ENCODE results near the gene ADORA1.

Gene ADORA1

DNA sequence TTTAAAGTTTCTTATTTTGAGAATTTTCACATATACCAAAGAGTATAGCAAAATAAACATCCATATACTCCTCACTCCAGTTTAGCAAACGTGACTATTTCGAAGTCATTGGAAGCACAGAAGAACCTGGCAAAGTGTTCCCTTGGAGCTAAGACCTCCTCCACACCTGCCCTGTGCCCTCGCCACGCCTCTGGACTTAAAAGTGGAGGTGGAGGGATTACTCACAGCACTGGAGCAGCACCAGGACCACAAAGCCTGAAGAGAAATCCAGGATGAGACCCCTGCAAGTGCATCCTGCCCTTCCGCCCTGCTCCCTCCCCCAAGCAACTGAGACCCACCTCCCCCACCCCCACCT, 58.5 kb downstream of the ADORA1 start:
- no peak overlapping the region for H3K4me3 ChIP-seq (ENCODE audit: low read depth, low read length)
- TF ChIP-seq, protein P1, sequence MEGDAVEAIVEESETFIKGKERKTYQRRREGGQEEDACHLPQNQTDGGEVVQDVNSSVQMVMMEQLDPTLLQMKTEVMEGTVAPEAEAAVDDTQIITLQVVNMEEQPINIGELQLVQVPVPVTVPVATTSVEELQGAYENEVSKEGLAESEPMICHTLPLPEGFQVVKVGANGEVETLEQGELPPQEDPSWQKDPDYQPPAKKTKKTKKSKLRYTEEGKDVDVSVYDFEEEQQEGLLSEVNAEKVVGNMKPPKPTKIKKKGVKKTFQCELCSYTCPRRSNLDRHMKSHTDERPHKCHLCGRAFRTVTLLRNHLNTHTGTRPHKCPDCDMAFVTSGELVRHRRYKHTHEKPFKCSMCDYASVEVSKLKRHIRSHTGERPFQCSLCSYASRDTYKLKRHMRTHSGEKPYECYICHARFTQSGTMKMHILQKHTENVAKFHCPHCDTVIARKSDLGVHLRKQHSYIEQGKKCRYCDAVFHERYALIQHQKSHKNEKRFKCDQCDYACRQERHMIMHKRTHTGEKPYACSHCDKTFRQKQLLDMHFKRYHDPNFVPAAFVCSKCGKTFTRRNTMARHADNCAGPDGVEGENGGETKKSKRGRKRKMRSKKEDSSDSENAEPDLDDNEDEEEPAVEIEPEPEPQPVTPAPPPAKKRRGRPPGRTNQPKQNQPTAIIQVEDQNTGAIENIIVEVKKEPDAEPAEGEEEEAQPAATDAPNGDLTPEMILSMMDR (IDR thresholded peaks at IDR 0.05; ENCODE audit: control insufficient read depth, extremely low read depth, insufficient read depth): no peak
- DNase-seq (ENCODE audit: low read depth): no peak

DNA sequence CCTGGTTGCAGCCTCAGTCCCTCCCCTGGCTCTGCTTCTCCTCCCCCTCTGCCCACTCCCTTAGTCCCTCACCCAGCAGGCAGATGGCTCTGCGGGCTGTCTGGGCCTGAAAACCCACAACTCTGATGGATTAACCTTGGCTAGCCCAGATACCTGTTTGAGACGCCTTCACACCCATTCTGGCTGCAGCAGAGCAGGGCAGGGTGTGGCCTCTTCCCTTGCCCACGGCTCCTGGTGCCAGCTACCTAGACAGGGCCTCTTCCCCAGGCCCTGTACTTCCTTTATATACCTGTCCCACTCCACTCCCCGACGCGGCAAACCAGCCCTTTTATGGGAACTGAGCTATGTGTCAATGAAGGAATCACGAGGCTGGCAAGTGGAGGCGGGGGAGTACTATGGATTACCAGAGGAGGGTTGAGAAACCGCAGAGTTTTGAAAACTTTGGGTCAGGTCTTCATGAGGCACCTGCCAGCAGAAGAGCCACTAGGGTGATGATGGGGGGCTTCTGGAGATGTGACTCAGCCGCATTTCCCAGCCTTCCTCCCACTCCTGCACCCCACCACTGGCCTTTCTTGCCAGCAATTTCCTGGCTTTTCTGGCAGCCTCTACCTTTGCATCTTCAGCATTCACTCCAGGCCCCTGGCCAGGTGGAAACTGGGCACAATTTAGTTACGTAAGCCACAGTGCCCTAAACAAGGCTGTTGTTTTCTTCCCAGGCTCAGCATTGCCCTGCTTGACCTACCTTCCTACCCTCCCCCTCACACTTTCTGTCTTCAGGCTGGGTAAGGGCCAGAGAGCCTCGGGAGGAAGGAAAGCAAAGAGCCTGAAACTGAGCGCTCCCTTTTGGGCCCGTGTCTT, 59.1 kb downstream of the ADORA1 start, which contains the start of gene CHI3L1:
CHI3L1 (minus strand) TSS at position 259 of the 858 bp plus-strand sequence; CDS start at position 178, 81 bp downstream.
- TF ChIP-seq, protein P1 (IDR thresholded peaks at IDR 0.05; ENCODE audit: control insufficient read depth, extremely low read depth, insufficient read depth): no peak
- DNase-seq (ENCODE audit: low read depth): no peak
- H3K4me3 ChIP-seq (ENCODE audit: low read depth, low read length): no peak within 1 kb of the TSS

DNA sequence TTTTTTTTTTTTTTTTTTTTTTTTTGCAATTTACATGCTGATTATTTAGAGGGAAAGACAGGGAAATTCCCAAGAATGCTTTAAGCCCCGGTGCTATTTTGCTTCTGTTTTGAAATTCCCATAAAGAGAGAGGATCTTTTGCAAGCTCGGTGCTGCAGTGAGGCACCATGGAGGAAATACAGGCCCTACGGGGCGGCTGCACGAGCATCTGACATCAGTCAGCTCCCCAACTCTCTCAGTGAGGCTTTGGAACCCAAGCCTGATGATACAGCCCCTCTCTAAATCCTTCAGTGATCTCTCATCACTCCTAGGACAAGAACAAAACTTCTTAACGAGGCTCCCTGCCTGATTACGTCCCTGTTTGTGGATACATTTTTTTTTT, 59.8 kb downstream of the ADORA1 start:
- no peak overlapping the region for H3K4me3 ChIP-seq (ENCODE audit: low read depth, low read length)
- no peak for DNase-seq (ENCODE audit: low read depth)
- TF ChIP-seq, protein P1 (IDR thresholded peaks at IDR 0.05; ENCODE audit: control insufficient read depth, extremely low read depth, insufficient read depth): no peak

DNA sequence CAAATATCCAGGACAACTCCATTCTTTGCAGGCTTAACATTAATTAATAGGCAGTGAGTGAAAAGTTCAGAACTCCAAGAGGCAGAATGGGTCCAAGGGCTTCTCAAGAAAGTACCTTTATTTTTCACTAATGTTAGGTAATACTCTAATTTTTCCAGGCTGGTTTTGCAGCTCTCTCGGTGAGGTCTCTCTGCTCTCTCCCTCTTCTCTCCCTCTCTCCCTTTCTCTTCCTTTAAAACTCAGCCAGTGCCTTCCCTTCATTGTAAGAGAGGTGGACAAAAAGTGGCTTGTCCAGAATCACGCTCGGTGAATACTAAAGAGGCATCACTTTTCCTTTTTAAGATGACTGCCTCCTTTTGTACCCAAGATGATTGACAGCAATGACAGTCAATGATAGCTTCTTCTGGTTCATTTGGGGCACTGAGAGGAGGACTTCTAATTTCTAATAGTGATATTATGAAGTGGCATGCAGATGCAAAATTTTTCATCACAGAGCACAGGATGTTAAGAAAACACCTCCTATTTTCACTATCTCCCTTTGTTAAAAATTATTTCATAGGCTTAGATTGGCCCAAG, 60.3 kb downstream of the ADORA1 start:
- TF ChIP-seq, protein P1 (IDR thresholded peaks at IDR 0.05; ENCODE audit: control insufficient read depth, extremely low read depth, insufficient read depth): no peak
- no peak overlapping the region for H3K4me3 ChIP-seq (ENCODE audit: low read depth, low read length)
- no peak for DNase-seq (ENCODE audit: low read depth)

DNA sequence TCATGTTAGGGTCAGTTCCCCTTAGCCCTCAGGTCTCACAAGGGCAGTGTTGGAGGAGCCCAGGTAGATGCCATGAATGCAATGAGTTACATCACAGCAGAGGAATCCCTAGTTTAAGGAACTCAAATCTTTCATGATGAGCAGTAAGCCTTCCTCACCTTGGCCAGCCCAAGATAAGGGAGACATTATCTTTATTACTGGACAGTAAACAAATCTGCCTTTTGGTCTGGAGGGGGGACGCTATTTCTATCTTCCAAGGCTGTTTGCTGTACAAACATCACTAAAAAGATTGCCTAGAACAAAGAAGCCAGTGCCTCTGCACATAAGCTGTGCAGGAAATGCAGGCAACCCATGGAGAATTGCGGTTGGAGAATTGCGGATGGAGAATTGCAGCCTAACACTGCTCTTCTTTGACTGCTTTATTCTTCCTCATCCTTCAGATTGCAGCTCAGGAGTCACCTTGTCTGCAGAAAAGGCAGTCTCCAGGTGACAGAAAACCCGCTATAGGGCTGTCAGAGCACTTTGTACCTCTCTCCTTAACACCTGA, 61.2 kb downstream of the ADORA1 start:
- TF ChIP-seq, protein P1 (IDR thresholded peaks at IDR 0.05; ENCODE audit: control insufficient read depth, extremely low read depth, insufficient read depth): no peak
- DNase-seq (ENCODE audit: low read depth): peak; percentile 19
- H3K4me3 ChIP-seq (ENCODE audit: low read depth, low read length): no peak overlapping the region

DNA sequence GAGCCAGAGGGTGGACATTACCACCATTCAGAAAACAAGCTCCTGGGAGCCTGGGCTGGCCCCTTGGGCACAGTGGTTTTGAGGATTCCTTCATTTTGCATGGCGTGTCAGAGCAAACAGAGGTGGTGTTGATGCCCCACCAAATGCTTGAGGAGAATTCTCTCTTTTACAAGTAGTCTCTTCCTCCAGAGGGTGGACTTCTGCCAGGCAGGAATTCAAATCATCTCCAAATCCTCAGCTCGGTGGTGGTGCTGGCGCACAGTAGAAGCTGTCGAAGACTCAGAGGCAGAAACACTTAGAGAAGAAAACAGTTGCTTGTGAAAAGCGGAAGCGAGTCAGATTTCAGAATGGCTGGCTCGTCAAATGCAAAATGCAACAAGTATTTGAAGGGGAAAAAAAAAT, 62.4 kb downstream of the ADORA1 start:
- H3K4me3 ChIP-seq (ENCODE audit: low read depth, low read length): no peak overlapping the region
- no peak for DNase-seq (ENCODE audit: low read depth)
- TF ChIP-seq, protein P1 (IDR thresholded peaks at IDR 0.05; ENCODE audit: control insufficient read depth, extremely low read depth, insufficient read depth): no peak
